Measurements from ENCODE around the gene LRCH2.

DNA sequence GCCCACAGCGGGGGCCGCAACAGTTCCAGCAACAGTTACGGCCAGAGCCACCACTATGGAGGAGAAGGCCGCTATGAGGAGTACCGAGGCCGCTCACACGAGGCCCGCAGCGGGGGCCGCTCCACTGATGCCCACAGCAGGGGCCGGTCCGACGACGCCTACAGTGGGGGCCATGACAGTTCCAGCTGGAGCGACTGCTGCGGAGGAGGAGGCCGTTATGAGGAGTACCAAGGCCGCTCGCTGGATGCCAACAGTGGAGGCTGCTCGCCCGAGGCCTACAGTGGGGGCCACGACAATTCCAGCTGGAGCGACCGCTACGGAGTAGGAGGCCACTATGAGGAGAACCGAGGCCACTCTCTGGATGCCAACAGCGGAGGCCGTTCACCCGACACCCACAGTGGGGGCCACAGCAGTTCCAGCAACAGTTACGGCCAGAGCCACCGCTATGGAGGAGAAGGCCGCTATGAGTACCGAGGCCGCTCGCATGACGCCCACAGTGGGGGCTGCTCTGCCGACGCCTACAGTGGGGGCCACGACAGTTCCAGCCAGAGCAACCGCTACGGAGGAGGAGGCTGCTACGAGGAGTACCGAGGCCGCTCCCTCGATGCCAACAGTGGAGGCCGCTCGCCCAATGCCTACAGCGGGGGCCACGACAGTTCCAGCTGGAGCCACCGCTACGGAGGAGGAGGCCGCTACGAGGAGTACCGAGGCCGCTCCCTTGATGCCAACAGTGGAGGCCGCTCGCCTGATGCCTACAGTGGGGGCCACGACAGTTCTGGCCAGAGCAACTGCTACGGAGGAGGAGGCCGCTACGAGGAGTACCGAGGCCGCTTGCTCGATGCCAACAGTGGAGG is 43.0 kb downstream of the LRCH2 start:
- TF ChIP-seq, protein P1, sequence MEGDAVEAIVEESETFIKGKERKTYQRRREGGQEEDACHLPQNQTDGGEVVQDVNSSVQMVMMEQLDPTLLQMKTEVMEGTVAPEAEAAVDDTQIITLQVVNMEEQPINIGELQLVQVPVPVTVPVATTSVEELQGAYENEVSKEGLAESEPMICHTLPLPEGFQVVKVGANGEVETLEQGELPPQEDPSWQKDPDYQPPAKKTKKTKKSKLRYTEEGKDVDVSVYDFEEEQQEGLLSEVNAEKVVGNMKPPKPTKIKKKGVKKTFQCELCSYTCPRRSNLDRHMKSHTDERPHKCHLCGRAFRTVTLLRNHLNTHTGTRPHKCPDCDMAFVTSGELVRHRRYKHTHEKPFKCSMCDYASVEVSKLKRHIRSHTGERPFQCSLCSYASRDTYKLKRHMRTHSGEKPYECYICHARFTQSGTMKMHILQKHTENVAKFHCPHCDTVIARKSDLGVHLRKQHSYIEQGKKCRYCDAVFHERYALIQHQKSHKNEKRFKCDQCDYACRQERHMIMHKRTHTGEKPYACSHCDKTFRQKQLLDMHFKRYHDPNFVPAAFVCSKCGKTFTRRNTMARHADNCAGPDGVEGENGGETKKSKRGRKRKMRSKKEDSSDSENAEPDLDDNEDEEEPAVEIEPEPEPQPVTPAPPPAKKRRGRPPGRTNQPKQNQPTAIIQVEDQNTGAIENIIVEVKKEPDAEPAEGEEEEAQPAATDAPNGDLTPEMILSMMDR (IDR thresholded peaks at IDR 0.05) = no peak
- TF ChIP-seq POLR2A (IDR thresholded peaks at IDR 0.05) (no peak), EP300 (IDR thresholded peaks at IDR 0.05) (no peak)

Measured in tibial nerve (tissue), 4 donors.